ENCODE results near the gene PAN3.

PAN3 gene

DNA sequence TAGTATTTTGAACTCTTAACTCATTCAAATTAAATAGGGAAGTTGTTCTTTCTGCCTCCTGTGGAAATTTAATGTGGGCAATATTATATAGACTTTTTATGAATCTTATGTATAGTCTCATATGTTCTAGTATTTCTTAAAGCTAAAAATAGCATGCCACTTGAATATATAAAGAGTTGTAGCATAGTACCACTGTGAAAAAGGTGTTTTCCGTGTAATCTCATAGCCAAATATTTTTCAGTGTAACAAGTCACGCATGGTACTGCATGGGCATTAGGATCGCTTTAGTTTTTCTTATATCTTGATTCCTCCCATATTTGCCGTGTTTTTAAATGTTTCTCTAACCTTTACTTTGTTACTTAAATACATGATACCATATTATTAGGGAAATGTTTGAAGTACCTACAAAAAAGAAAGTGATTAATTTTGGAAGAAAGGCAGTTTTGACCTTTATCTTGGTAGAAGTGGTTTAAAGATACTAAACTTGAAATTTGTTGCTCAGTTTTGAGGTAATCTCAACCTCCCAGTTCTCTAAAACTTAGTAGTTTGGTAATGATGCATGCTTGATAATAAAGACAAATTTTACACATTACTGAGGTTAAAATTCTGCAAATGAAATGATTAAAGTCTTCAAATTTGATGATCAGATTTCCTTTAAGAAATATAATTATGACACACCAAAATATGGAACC is 81.2 kb downstream of the PAN3 start:
- DNase-seq (ENCODE audit: low read depth, low spot score) = no peak

DNA sequence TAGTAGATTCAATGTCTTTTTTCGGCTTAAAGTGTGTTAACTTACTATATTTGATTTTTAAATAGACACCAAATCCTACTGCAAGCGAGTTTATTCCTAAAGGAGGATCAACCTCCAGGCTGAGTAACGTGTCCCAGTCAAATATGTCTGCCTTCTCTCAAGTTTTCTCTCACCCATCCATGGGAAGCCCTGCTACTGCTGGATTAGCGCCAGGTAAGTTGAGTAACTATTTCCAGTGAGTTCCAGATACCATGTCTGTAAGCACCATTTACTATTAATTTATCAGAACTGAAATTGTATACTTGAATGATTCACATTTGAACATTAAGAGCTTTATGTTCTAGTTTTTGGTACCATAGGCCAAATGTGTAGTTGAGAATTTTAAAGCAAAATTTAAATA is 81.8 kb downstream of the PAN3 start:
- peak; percentile 5 for DNase-seq (ENCODE audit: low read depth, low spot score)

DNA sequence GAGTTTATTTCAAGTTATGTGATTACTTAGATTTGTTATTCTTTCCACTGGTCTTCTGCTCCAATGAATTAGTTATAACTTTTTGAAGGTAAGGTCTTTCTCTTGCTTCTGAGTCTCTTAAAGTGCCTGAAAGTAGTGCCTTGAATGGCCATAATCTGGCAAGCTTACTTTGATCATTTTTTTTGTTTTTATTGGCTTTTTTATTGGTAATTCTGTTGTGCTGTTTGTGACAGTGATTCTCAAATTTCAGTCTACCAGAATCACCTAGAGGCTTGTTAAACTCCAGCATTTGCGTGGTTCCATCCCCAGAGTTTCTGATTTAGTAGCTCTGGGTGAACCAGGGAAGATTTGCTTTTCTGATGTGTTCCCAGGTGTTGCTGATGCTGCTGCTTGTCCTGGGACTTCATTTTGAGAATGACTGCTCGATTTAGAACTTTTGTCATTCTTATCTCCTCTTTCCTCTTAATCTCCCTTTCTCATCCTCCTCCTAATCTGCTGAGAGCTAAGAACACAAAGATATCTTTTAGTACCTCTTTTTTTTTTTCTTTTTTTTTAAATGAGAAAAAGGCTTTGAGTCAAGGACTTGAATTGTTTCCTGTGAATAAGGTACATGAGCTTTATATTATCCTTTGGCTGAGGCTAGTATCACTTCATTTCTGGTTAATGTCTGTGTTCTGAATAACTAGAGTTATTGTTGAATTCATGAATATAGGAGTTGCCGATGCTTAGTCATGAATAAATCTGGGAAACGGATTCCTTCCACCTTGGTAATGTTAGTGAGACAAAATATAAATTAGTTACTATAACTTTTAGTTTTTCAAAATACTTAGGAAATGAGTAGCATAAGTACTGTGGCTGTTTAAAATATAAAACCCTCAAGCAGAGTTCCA is 91.4 kb downstream of the PAN3 start:
- DNase-seq (ENCODE audit: low read depth, low spot score) = no peak

- DNase-seq (ENCODE audit: low read depth, low spot score) = no peak
These were observed 93.3 kb downstream of the PAN3 start for GRCh38 chr13:28231642-28232041.

GRCh38 chr13:28237944-28238343 is 99.6 kb downstream of the PAN3 start:
- no peak for DNase-seq (ENCODE audit: low read depth, low spot score)

DNA sequence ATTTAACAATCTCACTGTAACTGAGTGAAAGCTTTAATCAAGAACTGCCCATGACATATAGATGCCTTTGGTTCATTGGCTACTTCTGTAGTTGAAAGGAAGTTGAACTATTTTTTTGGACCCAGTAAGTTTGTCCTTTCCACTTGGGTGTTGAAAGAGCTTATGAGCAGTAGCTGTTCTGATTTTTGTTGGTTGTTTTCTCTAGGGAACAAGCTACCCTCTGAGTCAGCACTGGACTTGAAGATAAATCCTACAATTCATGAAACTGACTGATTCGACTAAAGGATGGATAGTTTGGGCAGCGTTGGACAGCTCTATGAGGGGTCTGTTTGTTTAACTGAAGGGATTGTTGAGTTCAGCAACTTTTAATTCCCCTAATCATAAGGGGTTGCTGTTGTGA is 101.0 kb downstream of the PAN3 start:
- DNase-seq (ENCODE audit: low read depth, low spot score) = no peak

DNA sequence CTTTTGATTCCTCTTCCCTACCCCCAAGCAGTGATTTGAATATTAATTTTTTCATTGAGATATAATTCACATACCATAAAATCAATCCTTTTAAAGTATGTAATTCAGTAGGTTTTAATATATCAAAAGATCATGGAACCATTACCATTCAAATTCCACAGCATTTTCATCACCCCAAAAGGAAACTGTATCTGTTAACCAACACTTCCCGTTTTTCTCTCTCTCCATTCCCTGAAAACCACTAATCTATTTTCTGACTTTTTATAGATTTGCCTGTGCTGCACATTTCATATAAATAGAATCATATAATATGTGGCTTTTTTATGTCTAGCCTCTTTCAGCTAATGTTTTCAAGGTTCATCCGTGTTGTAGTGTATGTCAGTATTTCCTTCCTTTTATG is 107.1 kb downstream of the PAN3 start:
- DNase-seq (ENCODE audit: low read depth, low spot score) = no peak

GRCh38 chr13:28246891-28247290 is 108.5 kb downstream of the PAN3 start:
- peak; percentile 28 for DNase-seq (ENCODE audit: low read depth, low spot score)

- no peak for DNase-seq (ENCODE audit: low read depth, low spot score)
These were observed 109.7 kb downstream of the PAN3 start for GRCh38 chr13:28248080-28248479.

- DNase-seq (ENCODE audit: low read depth, low spot score) = no peak
These were observed 112.2 kb downstream of the PAN3 start for GRCh38 chr13:28250542-28250941.

- no peak for DNase-seq (ENCODE audit: low read depth, low spot score)
These were observed 113.1 kb downstream of the PAN3 start for GRCh38 chr13:28251466-28251865.

DNA sequence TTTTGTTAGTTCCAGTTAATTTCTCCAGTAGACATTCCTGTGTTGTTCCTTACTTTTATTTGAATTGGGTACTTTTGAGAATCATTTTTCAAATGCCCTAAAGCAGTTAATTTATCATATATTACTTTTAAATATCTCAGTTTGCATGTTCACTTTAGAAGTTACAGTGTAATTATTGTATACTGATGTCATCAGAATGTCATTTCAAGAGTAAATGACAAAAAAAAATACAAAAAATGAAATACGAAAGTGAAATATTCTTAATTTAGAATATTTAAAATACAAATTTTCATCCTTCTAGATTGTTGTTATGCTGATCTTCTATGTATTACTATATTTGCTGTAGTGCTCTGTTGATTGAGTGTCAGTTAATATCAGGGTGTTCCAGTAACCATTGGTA is 114.2 kb downstream of the PAN3 start:
- DNase-seq (ENCODE audit: low read depth, low spot score) = no peak

DNA sequence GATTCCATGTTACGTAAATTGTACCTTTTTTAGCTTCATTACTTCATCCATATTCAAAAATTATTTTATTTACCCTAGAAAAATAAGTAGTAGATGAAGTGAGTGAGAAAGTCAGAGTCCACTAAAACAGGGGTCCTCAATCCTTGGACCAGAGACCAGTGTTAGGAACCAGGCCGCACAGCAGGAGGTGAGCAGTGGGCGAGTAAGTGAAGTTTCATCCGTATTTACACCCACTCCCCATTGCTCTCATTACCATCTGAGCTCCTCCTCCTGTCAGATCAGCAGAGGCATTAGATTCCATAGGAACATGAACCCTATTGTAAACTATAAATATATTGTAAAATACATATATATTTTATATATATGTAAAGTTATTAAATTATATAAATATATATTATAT is 119.0 kb downstream of the PAN3 start:
- no peak for DNase-seq (ENCODE audit: low read depth, low spot score)

GRCh38 chr13:28258417-28258816 is 120.1 kb downstream of the PAN3 start:
- peak; percentile 11 for DNase-seq (ENCODE audit: low read depth, low spot score)

DNA sequence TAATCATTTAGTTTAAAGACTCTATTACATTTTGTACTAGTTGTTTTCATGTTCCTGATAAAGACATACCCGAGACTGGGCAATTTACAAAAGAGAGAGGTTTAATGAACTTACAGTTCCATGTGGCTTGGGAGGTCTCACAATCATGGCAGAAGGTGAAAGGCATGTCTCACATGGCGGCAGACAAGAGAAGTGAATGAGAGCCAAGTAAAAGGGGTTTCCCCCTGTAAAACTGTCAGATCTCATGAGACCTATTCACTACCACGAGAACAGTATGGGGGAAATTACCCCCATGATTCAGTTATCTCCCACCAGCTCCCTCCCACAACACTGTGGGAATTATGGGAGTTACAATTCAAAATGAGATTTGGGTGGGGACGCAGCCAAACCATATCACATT is 129.2 kb downstream of the PAN3 start:
- no peak for DNase-seq (ENCODE audit: low read depth, low spot score)

DNA sequence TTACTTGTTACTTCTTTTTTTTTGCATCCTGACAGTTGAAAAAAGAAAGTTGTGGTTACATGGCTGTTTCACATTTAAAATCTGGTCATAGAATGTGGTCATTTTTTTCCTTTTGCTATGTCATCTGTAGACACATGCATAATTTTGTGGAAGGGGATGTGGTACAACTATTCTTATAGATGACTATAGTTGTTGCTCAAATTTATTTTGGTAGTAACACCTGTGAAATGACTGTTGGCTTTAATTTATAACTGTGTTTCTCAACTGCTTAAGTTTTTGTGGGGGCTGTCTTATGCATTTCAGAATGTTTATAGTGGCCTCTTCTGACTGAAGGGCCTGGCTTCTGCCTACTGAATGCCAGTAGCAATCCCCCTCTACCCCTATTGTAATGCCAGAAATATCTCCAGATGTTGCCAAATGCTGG is 130.5 kb downstream of the PAN3 start:
- no peak for DNase-seq (ENCODE audit: low read depth, low spot score)

DNA sequence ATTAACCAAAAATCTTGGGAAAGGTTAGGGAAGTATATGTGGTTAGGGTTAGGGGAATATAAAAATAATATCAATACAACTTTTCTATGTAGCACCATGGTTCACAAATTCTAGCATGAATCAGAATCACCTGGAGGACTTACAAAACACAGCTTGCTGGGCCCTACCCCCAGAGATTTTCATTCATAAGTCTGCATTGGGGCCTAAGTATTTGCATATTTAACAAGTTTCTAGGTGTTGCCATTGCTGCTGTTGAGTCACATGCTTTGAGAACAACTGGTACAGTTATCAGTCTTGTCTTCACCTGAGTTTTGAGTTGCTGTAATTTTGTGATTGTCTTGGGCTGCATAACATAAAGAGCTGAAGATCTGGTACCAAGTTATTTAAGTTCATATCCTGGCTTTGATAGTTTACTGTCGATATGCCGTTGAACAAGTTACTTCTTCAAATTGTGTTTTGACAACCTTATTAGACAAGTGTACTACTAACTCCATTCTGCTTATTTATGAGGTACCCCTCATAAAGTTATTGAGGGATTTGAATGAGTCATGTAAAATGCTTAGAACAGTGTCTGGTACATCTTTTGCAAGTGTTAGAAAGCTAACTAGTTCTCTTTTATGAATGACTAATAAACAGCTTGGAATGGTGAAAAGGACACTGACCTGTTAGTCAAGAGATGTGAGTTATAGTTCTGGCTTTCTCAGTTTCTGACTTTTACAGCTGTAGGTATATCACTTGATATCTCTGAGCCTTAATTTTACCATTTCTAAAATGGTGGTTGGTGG is 132.9 kb downstream of the PAN3 start:
- DNase-seq (ENCODE audit: low read depth, low spot score) = no peak

- peak; percentile 13 for DNase-seq (ENCODE audit: low read depth, low spot score)
These were observed 135.6 kb downstream of the PAN3 start for GRCh38 chr13:28273919-28274318.

- DNase-seq (ENCODE audit: low read depth, low spot score) = no peak
These were observed 144.1 kb downstream of the PAN3 start for GRCh38 chr13:28282451-28282850.

GRCh38 chr13:28283600-28283999 is 145.3 kb downstream of the PAN3 start:
- no peak for DNase-seq (ENCODE audit: low read depth, low spot score)

DNA sequence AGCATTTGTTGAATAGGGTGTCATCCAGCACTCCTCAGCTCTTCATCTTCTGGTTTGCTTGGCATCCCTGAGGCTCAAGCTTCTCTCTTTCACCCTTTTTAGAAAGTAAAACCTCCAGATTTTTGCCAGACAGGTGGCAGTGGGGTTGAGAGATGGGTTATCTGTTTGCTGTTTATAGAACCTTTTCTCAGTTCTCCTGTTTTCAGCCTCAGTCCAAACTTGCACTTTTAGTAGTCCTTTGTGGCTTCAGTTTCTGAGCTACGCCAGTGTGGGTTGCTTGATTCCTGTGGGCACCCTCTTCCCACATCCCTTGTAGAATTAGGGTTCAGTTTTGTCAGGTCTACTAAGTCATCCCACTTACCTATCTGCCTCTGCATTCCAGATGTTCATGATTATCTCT is 147.9 kb downstream of the PAN3 start:
- no peak for DNase-seq (ENCODE audit: low read depth, low spot score)

GRCh38 chr13:28297341-28297740 is 159.0 kb downstream of the PAN3 start:
- peak; percentile 29 for DNase-seq (ENCODE audit: low read depth, low spot score)
